Measurements from ENCODE around the gene ETV6. TPM values are rescaled to one million over a fixed set of nuclear protein-coding genes. Genes with fewer than 3 reads are reported as not detected.

The ETV6 gene
- total RNA-seq, 1 experiment from 2014 or later, result 14.1 TPM

- Histone ChIP-seq H2AFZ (ENCODE audit: low read depth, low read length, poor library complexity, severe bottlenecking) (no peak overlapping the region), H3K79me2 (ENCODE audit: insufficient read depth, low read length) (no peaks in the 10 kb centered on the region), H3K4me2 (ENCODE audit: low read length) (no peak overlapping the region), H4K20me1 (ENCODE audit: insufficient read depth) (no peaks in the 10 kb centered on the region), H3K36me3 (ENCODE audit: control insufficient read depth in 1 of 2, insufficient read depth in 2 of 2, low read length in 2 of 2) (peaks cover 0 to 2% of the 10 kb centered on the region in 2 experiments; a peak in 1 of 4 replicates), H3K4me1 (ENCODE audit: control insufficient read depth in 1 of 2, insufficient read depth in 2 of 2, low read length in 2 of 2) (no peaks in the 10 kb centered on the region), H3K9me2 (ENCODE audit: insufficient read depth) (no peaks in the 10 kb centered on the region), H3K4me3 (replicated peaks in 1 of 2; ENCODE audit: low read depth in 1 of 2, low read length in 2 of 2) (no peak overlapping the region), H3K27ac (ENCODE audit: low read depth, low read length) (no peak overlapping the region), H3K9ac (ENCODE audit: low read length) (no peak overlapping the region), H3K27me3 (ENCODE audit: insufficient read depth, low read length) (no peaks in the 10 kb centered on the region), H3K9me3 (ENCODE audit: control insufficient read depth in 1 of 2, insufficient read depth in 1 of 2, low read depth in 1 of 2, low read length in 2 of 2) (no peaks in the 10 kb centered on the region)
- RAD21 ChIA-PET (ENCODE audit: low non-redundant PET in 1 of 2, low total read pairs in 2 of 2, uncharacterized antibody in 2 of 2, unreplicated experiment in 2 of 2), result no interaction called here
- DNase-seq (ENCODE audit: low read depth, low spot score) (no peak), ATAC-seq (no peak)
- intact Hi-C loops (cut with micrococcal nuclease), result no loop called here
- CTCF ChIA-PET, result no interaction called here
- TF ChIP-seq EGR1 (IDR thresholded peaks at IDR 0.05; ENCODE audit: low read depth), result no peak
- TF ChIP-seq JUND (IDR thresholded peaks at IDR 0.05), result no peak
- TF ChIP-seq MAX (IDR thresholded peaks at IDR 0.05), result no peak
- no peak for TF ChIP-seq FOSL1 (IDR thresholded peaks at IDR 0.05; ENCODE audit: low read depth)
- no peak for TF ChIP-seq YY1 (IDR thresholded peaks at IDR 0.05; ENCODE audit: extremely low read depth, insufficient replicate concordance, low read depth, low read length)
- TF ChIP-seq ZBTB33 (IDR thresholded peaks at IDR 0.05; ENCODE audit: extremely low read depth, insufficient replicate concordance, low read length), result no peak
- no peak for TF ChIP-seq EZH2phosphoT487 (IDR thresholded peaks at IDR 0.05; ENCODE audit: borderline replicate concordance)
- TF ChIP-seq POLR2AphosphoS5 (IDR thresholded peaks at IDR 0.05; ENCODE audit: low read depth, low read length), result no peak
- no peak for TF ChIP-seq POLR2A (IDR thresholded peaks at IDR 0.05; ENCODE audit: borderline replicate concordance, extremely low read depth, insufficient read depth, insufficient read length)
- TF ChIP-seq ELF1 (IDR thresholded peaks at IDR 0.05; ENCODE audit: borderline replicate concordance, low read depth), result no peak
- no peak for TF ChIP-seq ATF3 (IDR thresholded peaks at IDR 0.05)
- TF ChIP-seq SP1 (IDR thresholded peaks at IDR 0.05; ENCODE audit: low read depth), result no peak
- no peak for TF ChIP-seq SRF (IDR thresholded peaks at IDR 0.05; ENCODE audit: low read depth)
- no peak for TF ChIP-seq REST (IDR thresholded peaks at IDR 0.05; ENCODE audit: low read depth)
- TF ChIP-seq ZFX (IDR thresholded peaks at IDR 0.05), result no peak
- no peak for TF ChIP-seq TCF7L2 (IDR thresholded peaks at IDR 0.05; ENCODE audit: borderline replicate concordance, extremely low read depth, insufficient read depth, insufficient read length)
- no peak for TF ChIP-seq CTCF (IDR thresholded peaks at IDR 0.05 in 2 of 3, conservative IDR thresholded peaks at IDR 0.05 in 1 of 3; ENCODE audit: borderline replicate concordance in 1 of 3, insufficient read depth in 1 of 3, low read depth in 2 of 3, low read length in 2 of 3)
- TF ChIP-seq EZH2 (IDR thresholded peaks at IDR 0.05), result no peak
- no peak for TF ChIP-seq SIN3A (IDR thresholded peaks at IDR 0.05; ENCODE audit: low read depth)
- POLR2A ChIA-PET, result no interaction called here
- BruUV-seq (replicated peaks), result no TSS peak
Observed at GRCh38 chr12:11749943-11750690, 100.6 kb downstream of the ETV6 start.
